HepG2 (cell line): ENCODE results near the gene SFT2D1.

Source experiments
- CEBPZ ChIP-seq: IDR thresholded peaks from 2 replicates; pipeline ENCODE4 v1.6.1; 2012; ENCODE audit warnings: low read length, improper control_type of control experiment
- CTCF ChIP-seq: sonication (generic); formaldehyde crosslinking; IDR thresholded peaks from 2 replicates; pipeline ENCODE4 v1.5.0; 2020; ENCODE audit warnings: mild to moderate bottlenecking, missing genetic modification reagents, moderate library complexity
- EHMT2 ChIP-seq: fragments of 200-600 bp; sonication (generic); IDR thresholded peaks from 2 replicates; pipeline ENCODE4 v1.7.0; 2017; ENCODE audit warnings: antibody characterized with exemption, low read depth, low read length, borderline replicate concordance
- ETV6 ChIP-seq: sonication (generic); formaldehyde crosslinking; conservative IDR thresholded peaks from 2 replicates; pipeline ENCODE4 v1.4.0; 2020; ENCODE audit warnings: missing genetic modification reagents
- GABPA ChIP-seq, 2 experiments: IDR thresholded peaks; 2 replicates each; pipeline ENCODE4 v1.6.1; 2011 to 2016; ENCODE audit warnings: low read depth in 2 of 2, low read length in 1 of 2, missing biosample characterization in 1 of 2, missing genetic modification characterization in 1 of 2
- MXD1 ChIP-seq: sonication (generic); formaldehyde crosslinking; IDR thresholded peaks from 2 replicates; pipeline ENCODE4 v1.4.0; 2020; ENCODE audit warnings: mild to moderate bottlenecking, missing genetic modification reagents
- REST ChIP-seq, 2 experiments: IDR thresholded peaks; 2 replicates each; pipeline ENCODE4 v1.6.1; 2011 to 2012; ENCODE audit warnings: low read length in 2 of 2, borderline replicate concordance in 1 of 2, low read depth in 1 of 2, mild to moderate bottlenecking in 1 of 2, moderate library complexity in 1 of 2
- SYNCRIP ChIP-seq: fragments of 200-400 bp; formaldehyde crosslinking; IDR thresholded peaks from 2 replicates; pipeline ENCODE4 v1.6.1; 2018; ENCODE audit warnings: mild to moderate bottlenecking, low read depth, low read length; ENCODE audit not compliant: insufficient read depth
- TARDBP ChIP-seq: sonication (generic); formaldehyde crosslinking; IDR thresholded peaks from 2 replicates; pipeline ENCODE4 v1.8.0; 2022; ENCODE audit warnings: mild to moderate bottlenecking, missing genetic modification reagents
- ZNF207 ChIP-seq: fragments of 450-650 bp; IDR thresholded peaks from 2 replicates; pipeline ENCODE4 v1.6.1; 2016; ENCODE audit warnings: antibody characterized with exemption, borderline replicate concordance
- ZNF317 ChIP-seq: sonication (generic); formaldehyde crosslinking; IDR thresholded peaks from 2 replicates; pipeline ENCODE4 v1.5.0; 2020; ENCODE audit warnings: mild to moderate bottlenecking, missing genetic modification reagents
- ZNF329 ChIP-seq: sonication (generic); formaldehyde crosslinking; IDR thresholded peaks from 2 replicates; pipeline ENCODE4 v1.9.0; 2021; ENCODE audit warnings: low read depth, mild to moderate bottlenecking, missing genetic modification reagents

GRCh38 chr6:166366921-166367320 lies 24.6 kb upstream of the SFT2D1 start:
- TF ChIP-seq ZNF207, result no peak
- no peak for TF ChIP-seq TARDBP (CRISPR knock-in tag)
- TF ChIP-seq CTCF (CRISPR knock-in tag), result no peak
- no peak for TF ChIP-seq GABPA (IDR thresholded peaks at IDR 0.05; ENCODE audit: low read depth, low read length)
- no peak for TF ChIP-seq GABPA (CRISPR knock-in tag; IDR thresholded peaks at IDR 0.05; ENCODE audit: low read depth)
- no peak for TF ChIP-seq SYNCRIP
- no peak for TF ChIP-seq ZNF329 (CRISPR knock-in tag)
- no peak for TF ChIP-seq EHMT2
- no peak for TF ChIP-seq MXD1 (CRISPR knock-in tag)
- no peak for TF ChIP-seq ETV6 (CRISPR knock-in tag)
- TF ChIP-seq ZNF317 (CRISPR knock-in tag), result no peak
- TF ChIP-seq REST (IDR thresholded peaks at IDR 0.05; ENCODE audit: borderline replicate concordance in 1 of 2, low read depth in 1 of 2, low read length in 2 of 2), result no peak
- no peak for TF ChIP-seq CEBPZ
